Choroid plexus epithelial cell (primary cell): Measurements from ENCODE around the gene HMHB1.
A peak's percentile ranks its signal among the peaks of the same experiment; 100 is the strongest.
"Not testable (repeated sequence)": the region's sequence is repeated elsewhere in the genome, so short reads cannot be mapped to it uniquely, and the experiment has no call there.

ENCODE experiments used
- DNase-seq: peaks from one replicate; pipeline ENCODE4 v3.0.0-alpha.2; 2010; ENCODE audit warnings: low read depth
- H3K4me3 ChIP-seq: 2 replicates; pipeline ENCODE4 v1.5.1; 2011; ENCODE audit warnings: low read depth, mild to moderate bottlenecking, control low read depth, low read length, moderate library complexity
- CTCF ChIP-seq: conservative IDR thresholded peaks from 2 replicates; pipeline ENCODE4 v1.5.1; 2011; ENCODE audit warnings: low read depth, mild to moderate bottlenecking, control low read depth, inconsistent platforms, low read length, moderate library complexity

HMHB1 gene

GRCh38 chr5:143800715-143801114 is 11.2 kb upstream of the HMHB1 start:
- DNase-seq: no peak
- H3K4me3 ChIP-seq: no peak overlapping the region
- TF ChIP-seq CTCF: no peak

DNA sequence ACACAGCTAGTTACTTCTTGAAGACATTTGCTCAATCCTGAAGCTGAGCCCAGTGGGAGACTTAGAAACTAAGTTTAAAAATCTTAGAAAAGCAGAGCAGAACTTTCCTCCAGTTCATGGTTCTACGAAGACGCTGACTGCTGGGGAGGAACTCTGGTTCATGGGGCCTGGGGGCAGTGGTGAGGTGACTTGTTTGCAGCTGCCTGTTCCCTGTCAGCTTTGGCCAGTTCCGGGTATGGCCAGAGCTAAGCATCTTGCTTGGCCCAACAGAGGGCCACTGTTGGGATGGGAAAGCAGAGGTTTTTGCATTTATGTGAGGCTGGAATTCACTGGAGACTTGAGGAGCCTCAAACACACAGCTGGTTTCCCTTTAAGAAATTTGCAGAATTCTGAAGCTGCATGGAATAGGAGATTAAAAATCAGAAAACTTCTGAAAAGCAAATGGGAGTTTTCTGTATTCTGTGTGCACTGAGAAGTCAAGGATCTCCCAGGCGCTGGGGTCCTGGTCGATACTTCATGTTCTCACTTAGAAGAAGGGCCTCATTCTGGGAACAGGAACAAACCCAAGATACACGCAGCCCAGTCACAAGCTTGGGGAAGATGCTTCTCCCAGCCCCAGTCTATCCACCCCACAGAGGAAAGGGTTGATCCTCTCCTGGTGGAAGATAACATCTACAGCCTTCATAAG is 10.6 kb upstream of the HMHB1 start:
- no peak for DNase-seq
- no peak for TF ChIP-seq CTCF
- H3K4me3 ChIP-seq: no peak overlapping the region

GRCh38 chr5:143805861-143806260 is 6.1 kb upstream of the HMHB1 start:
- no peak for TF ChIP-seq CTCF
- H3K4me3 ChIP-seq: no peak overlapping the region
- no peak for DNase-seq

DNA sequence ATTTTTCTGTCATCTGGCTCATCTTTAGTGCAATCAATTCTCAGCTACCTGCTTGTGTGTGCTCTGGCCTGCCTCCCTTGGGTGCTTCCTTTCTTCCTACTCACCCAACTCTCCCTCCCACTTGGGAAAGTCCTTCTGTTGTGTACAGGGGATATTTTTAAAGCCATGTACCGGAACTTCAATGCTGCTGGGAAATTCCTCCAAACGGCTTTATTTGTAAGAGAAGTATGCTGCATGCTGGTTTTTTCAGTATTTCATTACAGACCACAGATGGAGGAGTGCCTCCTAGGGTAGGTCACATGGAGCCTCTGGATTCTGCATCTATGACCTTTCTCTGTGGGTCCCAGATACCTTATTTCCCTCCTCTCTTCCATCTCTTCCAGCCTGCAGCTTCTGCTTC is 5.4 kb upstream of the HMHB1 start:
- peak; percentile 16 for TF ChIP-seq CTCF
- peak; percentile 93 for DNase-seq
- no peak overlapping the region for H3K4me3 ChIP-seq

- DNase-seq: no peak
- no peak for TF ChIP-seq CTCF
- H3K4me3 ChIP-seq: no peak overlapping the region
Measured at GRCh38 chr5:143807401-143807800, 4.6 kb upstream of the HMHB1 start.

- H3K4me3 ChIP-seq, DNase-seq: not testable (repeated sequence)
Measured at GRCh38 chr5:143816370-143816769, 4.4 kb downstream of the HMHB1 start.

DNA sequence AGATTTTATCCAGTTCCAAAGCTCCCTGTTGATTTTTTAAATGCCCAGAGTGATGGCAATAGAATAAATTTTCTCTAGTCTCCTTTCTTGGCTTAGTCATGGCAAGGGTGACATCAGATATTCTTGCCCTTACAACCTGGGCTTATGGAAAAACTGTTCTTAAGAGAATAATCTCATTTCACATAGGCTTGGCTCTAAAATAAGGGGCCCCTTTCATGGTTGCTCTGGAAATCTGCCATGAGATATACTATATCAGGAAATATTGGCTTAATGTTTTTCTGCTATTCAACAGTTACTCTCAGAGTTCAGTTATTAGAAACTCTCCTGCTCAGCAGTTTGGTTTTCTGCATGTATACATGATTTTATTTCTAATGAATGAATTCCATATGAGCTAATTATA is 7.8 kb downstream of the HMHB1 start:
- no peak for DNase-seq
- H3K4me3 ChIP-seq: no peak overlapping the region
- TF ChIP-seq CTCF: no peak
